Measurements from ENCODE around the gene AQP2. TPM values are rescaled to one million over a fixed set of nuclear protein-coding genes. Genes with fewer than 3 reads are reported as not detected.

The AQP2 gene
- total and polyA plus RNA-seq, 2 experiments from 2014 or later = 0.07 TPM; not detected in 1

- H3F3A ChIP-seq (replicated peaks; ENCODE audit: low read depth) = no peaks in the 10 kb centered on the region
- no peak for TF ChIP-seq EZH2phosphoT487 (IDR thresholded peaks at IDR 0.05; ENCODE audit: unreplicated experiment)
- no peak for TF ChIP-seq EZH2 (IDR thresholded peaks at IDR 0.05; ENCODE audit: low read depth, unreplicated experiment)
- no peak for TF ChIP-seq ZNF331 (CRISPR knock-in tag; IDR thresholded peaks at IDR 0.05; ENCODE audit: low read depth)
- TF ChIP-seq CREB1 (CRISPR knock-in tag; IDR thresholded peaks at IDR 0.05; ENCODE audit: low read depth) = no peak
- no peak for TF ChIP-seq ZNF114 (CRISPR knock-in tag; IDR thresholded peaks at IDR 0.05)
- TF ChIP-seq POLR2AphosphoS5 (IDR thresholded peaks at IDR 0.05; ENCODE audit: low read depth) = no peak
- H3K4me1 Mint-ChIP-seq = no peaks in the 10 kb centered on the region
- no peak overlapping the region for H3K4me3 ChIP-seq
- H3K36me3 Mint-ChIP-seq (ENCODE audit: low read depth) = peaks cover 47% of the 10 kb centered on the region
- H3K36me3 ChIP-seq (ENCODE audit: insufficient read depth) = peaks cover 20% of the 10 kb centered on the region; the same call in 1 of the 2 replicates
- ATAC-seq (no peak), DNase-seq (ENCODE audit: low spot score) (no peak)
- H3K4me3 Mint-ChIP-seq = no peak overlapping the region
- peaks cover 5% of the 10 kb centered on the region; the same call in 1 of the 2 replicates for H4K20me1 ChIP-seq (replicated peaks; ENCODE audit: insufficient read depth)
- no peaks in the 10 kb centered on the region for H3K27me3 Mint-ChIP-seq (ENCODE audit: insufficient read depth, low read depth, poor library complexity)
- no peak overlapping the region for H3K27ac Mint-ChIP-seq
- H2AFZ ChIP-seq = no peak overlapping the region
- no peaks in the 10 kb centered on the region for H3K9me3 Mint-ChIP-seq
- H3K9me2 ChIP-seq (ENCODE audit: insufficient read depth) = no peaks in the 10 kb centered on the region
- H3K27me3 ChIP-seq (ENCODE audit: insufficient read depth) = no peaks in the 10 kb centered on the region
- no peaks in the 10 kb centered on the region for H3K4me1 ChIP-seq (ENCODE audit: insufficient read depth)
- no peak overlapping the region for H3K4me2 ChIP-seq
- H3K27ac ChIP-seq (ENCODE audit: low read depth) = no peak overlapping the region
- no peaks in the 10 kb centered on the region for H3K79me2 ChIP-seq (replicated peaks; ENCODE audit: insufficient read depth)
These were observed 53.1 kb downstream of the AQP2 start for GRCh38 chr12:50003595-50003994.

GRCh38 chr12:50004696-50005095 lies 54.2 kb downstream of the AQP2 start:
- Mint-ChIP-seq H3K4me1 (no peaks in the 10 kb centered on the region), H3K27me3 (ENCODE audit: insufficient read depth, low read depth, poor library complexity) (no peaks in the 10 kb centered on the region), H3K4me3 (no peak overlapping the region), H3K36me3 (ENCODE audit: low read depth) (peaks cover 37% of the 10 kb centered on the region), H3K9me3 (no peaks in the 10 kb centered on the region), H3K27ac (no peak overlapping the region)
- Histone ChIP-seq H3K27ac (ENCODE audit: low read depth) (no peak overlapping the region), H3K9me2 (ENCODE audit: insufficient read depth) (no peaks in the 10 kb centered on the region), H3K36me3 (ENCODE audit: insufficient read depth) (peaks cover 20% of the 10 kb centered on the region; the same call in 1 of the 2 replicates), H3F3A (replicated peaks; ENCODE audit: low read depth) (no peaks in the 10 kb centered on the region), H3K79me2 (replicated peaks; ENCODE audit: insufficient read depth) (no peaks in the 10 kb centered on the region), H3K4me3 (no peak overlapping the region), H3K4me1 (ENCODE audit: insufficient read depth) (no peaks in the 10 kb centered on the region), H4K20me1 (replicated peaks; ENCODE audit: insufficient read depth) (peaks cover 3% of the 10 kb centered on the region; the same call in 1 of the 2 replicates), H3K4me2 (no peak overlapping the region), H2AFZ (no peak overlapping the region), H3K27me3 (ENCODE audit: insufficient read depth) (no peaks in the 10 kb centered on the region)
- DNase-seq (ENCODE audit: low spot score) (no peak), ATAC-seq (no peak)
- TF ChIP-seq EZH2 (IDR thresholded peaks at IDR 0.05; ENCODE audit: low read depth, unreplicated experiment) (no peak), ETS1 (IDR thresholded peaks at IDR 0.05) (no peak), STAT1 (IDR thresholded peaks at IDR 0.05; ENCODE audit: unreplicated experiment) (no peak), CTCF (conservative IDR thresholded peaks at IDR 0.05; ENCODE audit: low read depth in 2 of 2) (no peak), JUNB (IDR thresholded peaks at IDR 0.05; ENCODE audit: unreplicated experiment) (no peak), CREB1 (CRISPR knock-in tag; IDR thresholded peaks at IDR 0.05; ENCODE audit: low read depth) (no peak), ZNF114 (CRISPR knock-in tag; IDR thresholded peaks at IDR 0.05) (no peak), POLR2AphosphoS5 (IDR thresholded peaks at IDR 0.05; ENCODE audit: low read depth) (no peak), REST (IDR thresholded peaks at IDR 0.05; ENCODE audit: unreplicated experiment) (no peak), NANOG (IDR thresholded peaks at IDR 0.05; ENCODE audit: borderline replicate concordance) (no peak), ZNF331 (CRISPR knock-in tag; IDR thresholded peaks at IDR 0.05; ENCODE audit: low read depth) (no peak), EZH2phosphoT487 (IDR thresholded peaks at IDR 0.05; ENCODE audit: unreplicated experiment) (no peak)

Data from GM23338 (cell line).